B cell (primary cell): Measurements from ENCODE around the gene ABCB4. TPM values are rescaled to one million over a fixed set of nuclear protein-coding genes. Genes with fewer than 3 reads are reported as not detected.

ENCODE experiments used
- ATAC-seq: fragments of 200-7000 bp; cut with Tn5 transposase; one replicate; pipeline ENCODE4 v1.10.0; 2021; ENCODE audit warnings: low read depth, mild to moderate bottlenecking, moderate number of reproducible peaks, moderate library complexity
- CTCF ChIA-PET: fragments of 350-600 bp; sonication (Branson Sonifier 250); formaldehyde crosslinking; loops from one replicate; lab custom pipeline; 2021; ENCODE audit warnings: antibody characterized with exemption, inconsistent platforms; lab: Charles Lee
- POLR2A ChIA-PET: fragments of 350-600 bp; sonication (Branson Sonifier 250); formaldehyde crosslinking; loops from one replicate; lab custom pipeline; 2021; ENCODE audit warnings: antibody characterized with exemption; lab: Charles Lee
- DNase-seq: peaks from one replicate; pipeline ENCODE4 v3.0.0; 2013
- H2AFZ ChIP-seq: 2 replicates; pipeline ENCODE4 v1.6.1; 2012; ENCODE audit warnings: mild to moderate bottlenecking, low read depth, low read length; ENCODE audit not compliant: insufficient read depth, poor library complexity, severe bottlenecking
- H3K27ac ChIP-seq, 2 donors: 1 replicate in 1 of 2; 2 replicates in 1 of 2; pipeline ENCODE4 v1.5.1; 2012 to 2013; ENCODE audit warnings: low read length in 2 of 2, mild to moderate bottlenecking in 2 of 2, moderate library complexity in 1 of 2
- H3K27me3 ChIP-seq, 4 experiments: fragments of 200-600 bp in 1 of 4; sonication (generic) in 1 of 4; replicated peaks in 1 of 4; 1 replicate in 2 of 4; 2 replicates in 2 of 4; pipeline versions ENCODE4 v1.6.1 to v1.7.0; 2013 to 2016; ENCODE audit warnings: low read length in 3 of 4, mild to moderate bottlenecking in 2 of 4, mixed read lengths in 1 of 4, moderate library complexity in 1 of 4; ENCODE audit not compliant: insufficient read depth in 4 of 4, control insufficient read depth in 3 of 4; ENCODE audit errors: control extremely low read depth in 1 of 4
- H3K36me3 ChIP-seq, 2 experiments: replicated peaks in 1 of 2; 1 replicate in 1 of 2; 2 replicates in 1 of 2; pipeline versions ENCODE4 v1.6.1 to v1.7.1; 2013; ENCODE audit warnings: low read length in 1 of 2; ENCODE audit not compliant: insufficient read depth in 2 of 2, control insufficient read depth in 1 of 2; ENCODE audit errors: control extremely low read depth in 1 of 2, extremely low read depth in 1 of 2
- H3K4me1 ChIP-seq, 2 donors: fragments of 200-600 bp in 1 of 2; sonication (generic) in 1 of 2; 1 replicate in 1 of 2; 2 replicates in 1 of 2; pipeline versions ENCODE4 v1.5.1 to v1.6.1; 2013 to 2017; ENCODE audit warnings: low read length in 2 of 2; ENCODE audit not compliant: control insufficient read depth in 2 of 2, insufficient read depth in 2 of 2
- H3K4me2 ChIP-seq: replicated peaks from 2 replicates; pipeline ENCODE3; 2012; ENCODE audit warnings: mild to moderate bottlenecking, low read depth, low read length; ENCODE audit not compliant: poor library complexity, severe bottlenecking
- H3K4me3 ChIP-seq, 5 experiments: fragments of 200-600 bp in 1 of 5; sonication (generic) in 1 of 5; 1 replicate in 3 of 5; 2 replicates in 2 of 5; pipeline versions ENCODE4 v1.5.1 to v1.7.0; 2011 to 2016; ENCODE audit warnings: low read length in 4 of 5, mild to moderate bottlenecking in 4 of 5, low read depth in 2 of 5, control low read depth in 1 of 5, moderate library complexity in 1 of 5; ENCODE audit not compliant: insufficient read depth in 1 of 5; ENCODE audit errors: control extremely low read depth in 1 of 5, extremely low read depth in 1 of 5
- H3K79me2 ChIP-seq: fragments of 200-600 bp; sonication (generic); one replicate; pipeline ENCODE4 v1.6.0; 2016; ENCODE audit warnings: low read length; ENCODE audit not compliant: control insufficient read depth, insufficient read depth
- H3K9ac ChIP-seq: fragments of 200-600 bp; sonication (generic); 2 replicates; pipeline ENCODE4 v1.6.1; 2017; ENCODE audit warnings: mild to moderate bottlenecking, low read length, moderate library complexity
- H3K9me3 ChIP-seq, 3 donors: one replicate each; pipeline versions ENCODE4 v1.6.1 to v1.7.1; 2013; ENCODE audit warnings: low read length in 2 of 3; ENCODE audit not compliant: control insufficient read depth in 2 of 3, insufficient read depth in 1 of 3; ENCODE audit errors: control extremely low read depth in 1 of 3
- H4K20me1 ChIP-seq: 2 replicates; pipeline ENCODE4 v1.6.0; 2012; ENCODE audit warnings: mild to moderate bottlenecking, low read length; ENCODE audit not compliant: insufficient read depth, control insufficient read depth, poor library complexity, severe bottlenecking
- H3K27ac Mint-ChIP-seq: one replicate; pipeline ENCODE4 v1.8.0; 2021; ENCODE audit warnings: mixed read lengths
- H3K27me3 Mint-ChIP-seq: one replicate; pipeline ENCODE4 v1.8.0; 2021; ENCODE audit warnings: mixed read lengths
- H3K4me1 Mint-ChIP-seq: one replicate; pipeline ENCODE4 v1.8.0; 2021; ENCODE audit warnings: mixed read lengths
- H3K4me3 Mint-ChIP-seq: one replicate; pipeline ENCODE4 v1.8.0; 2021; ENCODE audit warnings: mixed read lengths
- H3K9me3 Mint-ChIP-seq: one replicate; pipeline ENCODE4 v1.8.0; 2022; ENCODE audit warnings: mixed read lengths; ENCODE audit not compliant: insufficient read depth
- CTCF ChIP-seq: fragments of 200-600 bp; IDR thresholded peaks from one replicate; pipeline ENCODE4 v1.8.0; 2022; ENCODE audit warnings: antibody characterized with exemption, mild to moderate bottlenecking
- EZH2 ChIP-seq: IDR thresholded peaks from 2 replicates; pipeline ENCODE4 v1.6.1; 2012; ENCODE audit warnings: borderline replicate concordance, low read depth, mild to moderate bottlenecking, moderate library complexity, low read length; ENCODE audit not compliant: insufficient read depth, poor library complexity, severe bottlenecking
- WGBS: methylation state at CpG from one replicate; pipeline ENCODE4 v1.1.5; 2013; ENCODE audit warnings: missing lambda C conversion rate; ENCODE audit not compliant: insufficient coverage; 5-methylcytosine and 5-hydroxymethylcytosine counted together
- intact Hi-C: fragments of 100-400 bp; cut with micrococcal nuclease; formaldehyde crosslinking; loops from one replicate; pipeline ENCODE4 v1.10.0; 2022
- polyA minus RNA-seq: library from RNA; depleted of rRNA, polyadenylated mRNA; stranded (reverse); fragments of >200 nt; gene quantifications from 2 replicates; pipeline ENCODE4 v1.2.3, GENCODE V29; 2012
- polyA plus RNA-seq: library from polyadenylated mRNA; depleted of rRNA; stranded (reverse); fragments of >200 nt; gene quantifications from 2 replicates; pipeline ENCODE4 v1.2.3, GENCODE V29; 2012
- total RNA-seq, 2 donors: library from RNA; stranded (reverse); fragments of 120-200 nt in 1 of 2; gene quantifications; 1 replicate in 1 of 2; 2 replicates in 1 of 2; pipeline versions ENCODE4 v1.2.3 to v1.2.4, GENCODE V29; 2013 to 2022

The ABCB4 gene
- total RNA-seq = 40.0 and 45.0 TPM in 2 replicates
- total RNA-seq (2013) = 72.1 TPM
- polyA plus RNA-seq = 16.6 and 27.5 TPM in 2 replicates
- polyA minus RNA-seq = 28.0 and 39.0 TPM in 2 replicates

- Mint-ChIP-seq H3K4me3 (peak within 1 kb of the TSS; percentile 93), H3K9me3 (no peaks in the 10 kb centered on the region), H3K27me3 (no peaks in the 10 kb centered on the region), H3K27ac (peak within 1 kb of the TSS; percentile 98), H3K4me1 (peaks cover 41% of the 10 kb centered on the region)
- peak; percentile 68 for DNase-seq
- 1% methylated on average over 80 of the region's 80 CpGs for WGBS
- Histone ChIP-seq H3K27me3 (no peaks in the 10 kb centered on the region), H3K27ac (peak within 1 kb of the TSS; percentile 87 to 92), H3K9me3 (no peaks in the 10 kb centered on the region), H3K4me3 (peak within 1 kb of the TSS; percentile 54 to 87 (median 73)), H3K79me2 (peaks cover 16% of the 10 kb centered on the region), H3K9ac (peak within 1 kb of the TSS; percentile 86), H2AFZ (peak within 1 kb of the TSS; percentile 81), H3K36me3 (peaks cover 1 to 6% of the 10 kb centered on the region in 2 experiments), H3K4me2 (peak within 1 kb of the TSS; percentile 87), H4K20me1 (no peaks in the 10 kb centered on the region), H3K4me1 (peaks cover 29 to 42% of the 10 kb centered on the region in 2 donors)
- intact Hi-C loops = loop anchor here (1.0 to 10.0 kb wide), 8 partner anchors 23 to 401 kb away; partner anchors contain the start of genes CROT, DBF4, DMTF1 and SLC25A40
- ChIA-PET CTCF (no interaction called here), POLR2A (interaction anchor here (0.7 kb wide), 1 partner anchor 30 kb away, joined by 3 read pairs; no protein-coding TSS in a partner anchor)
- ATAC-seq = peak; percentile 31
- TF ChIP-seq EZH2 (no peak), CTCF (no peak)
Measured at GRCh38 chr7:87475359-87476178, at the start of gene ABCB4. Gene ABCB4 (minus strand): TSS chr7:87475680. CDS start chr7:87475465, 215 bp downstream.

GRCh38 chr7:87518735-87519134 is 43.3 kb upstream of the ABCB4 start:
- DNase-seq (no peak), ATAC-seq (no peak)
- intact Hi-C loops = no loop called here
- Histone ChIP-seq H3K4me3 (no peak overlapping the region), H4K20me1 (no peaks in the 10 kb centered on the region), H3K27ac (no peak overlapping the region), H3K36me3 (peaks cover 0 to 2% of the 10 kb centered on the region in 2 experiments), H3K9ac (no peak overlapping the region), H3K27me3 (no peaks in the 10 kb centered on the region), H3K4me2 (no peak overlapping the region), H2AFZ (no peak overlapping the region), H3K4me1 (no peaks in the 10 kb centered on the region), H3K9me3 (no peaks in the 10 kb centered on the region), H3K79me2 (no peaks in the 10 kb centered on the region)
- TF ChIP-seq CTCF = no peak
- TF ChIP-seq EZH2 = no peak
- WGBS = 83% methylated on average over 1 of the region's 2 CpGs
- Mint-ChIP-seq H3K27ac (no peak overlapping the region), H3K27me3 (no peaks in the 10 kb centered on the region), H3K4me3 (no peak overlapping the region), H3K9me3 (no peaks in the 10 kb centered on the region), H3K4me1 (no peaks in the 10 kb centered on the region)
- POLR2A ChIA-PET = no interaction called here
- CTCF ChIA-PET = no interaction called here
